HG03196 (cell line): ENCODE results near the gene RHOF.
"Not testable (repeated sequence)": the region's sequence is repeated elsewhere in the genome, so short reads cannot be mapped to it uniquely, and the experiment has no call there.

Experiments
- ATAC-seq: cut with Tn5 transposase; IDR thresholded peaks from one replicate; pipeline ENCODE4 v1.9.1; 2021; ENCODE audit not compliant: unreplicated experiment

The RHOF gene

GRCh38 chr12:121750507-121750955 is 43.0 kb downstream of the RHOF start:
- ATAC-seq, result no peak

- ATAC-seq, result no peak
These were observed 44.2 kb downstream of the RHOF start for GRCh38 chr12:121749267-121749666.

- ATAC-seq, result no peak
These were observed 44.8 kb downstream of the RHOF start for GRCh38 chr12:121748571-121749265.

- ATAC-seq, result no peak
These were observed 45.3 kb downstream of the RHOF start for GRCh38 chr12:121748218-121748570.

- ATAC-seq, result not testable (repeated sequence)
These were observed 47.9 kb downstream of the RHOF start for GRCh38 chr12:121745545-121745944.

GRCh38 chr12:121741743-121742142 is 51.7 kb downstream of the RHOF start:
- ATAC-seq, result no peak

- ATAC-seq, result no peak
These were observed 52.6 kb downstream of the RHOF start for GRCh38 chr12:121740847-121741246.

- ATAC-seq, result no peak
These were observed 55.1 kb downstream of the RHOF start for GRCh38 chr12:121738340-121738858.

- ATAC-seq, result no peak
These were observed 59.6 kb downstream of the RHOF start for GRCh38 chr12:121733849-121734248.

GRCh38 chr12:121731473-121731872 is 62.0 kb downstream of the RHOF start:
- no peak for ATAC-seq

GRCh38 chr12:121729021-121729420 is 64.5 kb downstream of the RHOF start:
- ATAC-seq, result no peak
